HepG2 (cell line): ENCODE results near the gene DCAF4L1. TPM values are rescaled to one million over a fixed set of nuclear protein-coding genes. Genes with fewer than 3 reads are reported as not detected.

ENCODE experiments used
- EED ChIP-seq: sonication (generic); formaldehyde crosslinking; IDR thresholded peaks from 2 replicates; pipeline ENCODE4 v1.5.0; 2020; ENCODE audit warnings: mild to moderate bottlenecking, missing genetic modification reagents
- HOXA5 ChIP-seq: sonication (generic); formaldehyde crosslinking; IDR thresholded peaks from 2 replicates; pipeline ENCODE4 v1.4.0; 2020; ENCODE audit warnings: missing genetic modification reagents
- SMARCE1 ChIP-seq: fragments of 450-650 bp; IDR thresholded peaks from 2 replicates; pipeline ENCODE4 v1.6.1; 2017; ENCODE audit warnings: borderline replicate concordance
- TAF15 ChIP-seq: fragments of 200-400 bp; formaldehyde crosslinking; IDR thresholded peaks from one replicate; pipeline ENCODE4 v1.6.1; 2018; ENCODE audit warnings: mild to moderate bottlenecking, low read depth, low read length; ENCODE audit not compliant: poor library complexity, severe bottlenecking
- ZNF276 ChIP-seq: sonication (generic); formaldehyde crosslinking; IDR thresholded peaks from 2 replicates; pipeline ENCODE4 v1.4.0; 2020; ENCODE audit warnings: mild to moderate bottlenecking, low read depth, missing genetic modification reagents
- ZNF720 ChIP-seq: sonication (generic); formaldehyde crosslinking; IDR thresholded peaks from 2 replicates; pipeline ENCODE4 v1.4.0; 2020; ENCODE audit warnings: missing genetic modification reagents
- polyA plus RNA-seq, 8 experiments: library from polyadenylated mRNA; depleted of rRNA in 3 of 8; stranded (reverse) in 7 of 8; unstranded in 1 of 8; fragments of >200 nt; fragmentation: Illumina TruSeq in 4 of 8; extraction: Trizol in 4 of 8; gene quantifications; 2 replicates each; pipeline versions ENCODE4 v1.2.1 to v1.2.3, GENCODE V29; 2011 to 2016; ENCODE audit warnings: low read depth in 4 of 8, missing spikeins in 1 of 8, mixed read lengths in 1 of 8; ENCODE audit not compliant: insufficient read depth in 1 of 8
- total RNA-seq, 5 experiments: library from RNA; depleted of rRNA; stranded (reverse); fragments of >200 nt; fragmentation: Illumina TruSeq; extraction: Trizol; gene quantifications; 2 replicates each; pipeline ENCODE4 v1.2.3, GENCODE V29; 2016; ENCODE audit warnings: low read depth in 1 of 5

Gene DCAF4L1
- total and polyA plus RNA-seq, 2 of the 13 experiments (the other 11 are each of a cell fraction or from before 2014, with no cell fraction given) = 0.05 to 0.09 TPM

DNA sequence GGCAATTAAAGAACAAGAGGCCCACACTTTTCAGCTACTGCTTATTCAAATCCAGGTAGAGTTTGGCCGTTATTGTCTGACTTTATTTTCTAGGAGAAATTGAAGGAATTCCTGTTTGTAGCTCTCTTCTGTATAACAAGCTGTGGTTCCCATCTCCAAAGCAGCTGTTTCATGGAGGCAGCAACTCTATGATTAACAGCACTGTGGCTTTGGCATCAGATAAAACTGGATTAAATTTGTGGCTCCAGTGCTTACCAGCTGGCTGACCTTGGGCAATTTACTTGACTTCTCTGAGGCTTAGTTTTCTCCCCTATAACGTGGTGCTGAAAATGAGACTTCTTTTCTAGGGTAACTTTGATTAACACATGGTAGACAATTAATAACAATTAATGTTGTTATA is 36.9 kb downstream of the DCAF4L1 start (continued):
- TF ChIP-seq ZNF276 = no peak
- TF ChIP-seq EED = no peak
- TF ChIP-seq TAF15 = no peak
- no peak for TF ChIP-seq SMARCE1
- TF ChIP-seq HOXA5 (CRISPR knock-in tag) = no peak
- TF ChIP-seq ZNF720 (CRISPR knock-in tag) = no peak

Other genes with a start within 250 kb of the DCAF4L1 start
- not detected in 2 replicates for gene PHOX2B, start 233.0 kb upstream of the DCAF4L1 start, total RNA-seq (2016; rRNA removed; fragmentation: Illumina TruSeq; extraction: Trizol)
- not detected in 2 replicates for gene PHOX2B, start 233.0 kb upstream of the DCAF4L1 start, polyA plus RNA-seq (2011; rRNA removed)
- 51.6 and 66.6 TPM in 2 replicates for gene TMEM33, start 46.3 kb upstream of the DCAF4L1 start, total RNA-seq (2016; rRNA removed; fragmentation: Illumina TruSeq; extraction: Trizol)
- 36.1 and 40.1 TPM in 2 replicates for gene TMEM33, start 46.3 kb upstream of the DCAF4L1 start, polyA plus RNA-seq (2011; rRNA removed)
- gene SLC30A9, start 8.8 kb downstream of the DCAF4L1 start, total RNA-seq (2016; rRNA removed; fragmentation: Illumina TruSeq; extraction: Trizol) = 72.8 and 104 TPM in 2 replicates
- 20.4 and 27.5 TPM in 2 replicates for gene SLC30A9, start 8.8 kb downstream of the DCAF4L1 start, polyA plus RNA-seq (2011; rRNA removed)
- not detected in 2 replicates for gene BEND4, start 170.9 kb downstream of the DCAF4L1 start, total RNA-seq (2016; rRNA removed; fragmentation: Illumina TruSeq; extraction: Trizol)
- gene BEND4, start 170.9 kb downstream of the DCAF4L1 start, polyA plus RNA-seq (2011; rRNA removed) = not detected in 2 replicates